Transverse colon (tissue), 3 donors: ENCODE measurements around the gene RIC8A.
"Not testable (repeated sequence)": the region's sequence is repeated elsewhere in the genome, so short reads cannot be mapped to it uniquely, and the experiment has no call there.

Source experiments
- EP300 ChIP-seq: sonication (generic); formaldehyde crosslinking; IDR thresholded peaks from one replicate; pipeline ENCODE4 v1.6.1; 2017; ENCODE audit warnings: antibody characterized with exemption, low read depth
- POLR2A ChIP-seq: fragments of 450-650 bp; IDR thresholded peaks from one replicate; pipeline ENCODE4 v1.6.1; 2016; ENCODE audit warnings: antibody characterized with exemption, mild to moderate bottlenecking, moderate library complexity
- TF ChIP-seq, protein P1 (sequence below), 5 experiments: fragments of 200-600 bp in 3 of 5; fragments of 450-650 bp in 2 of 5; sonication (generic) in 3 of 5; IDR thresholded peaks; 1 replicate in 2 of 5; 2 replicates in 3 of 5; pipeline ENCODE4 v1.5.1; 2016 to 2017; ENCODE audit warnings: antibody characterized with exemption in 5 of 5, inconsistent platforms in 3 of 5, mild to moderate bottlenecking in 2 of 5, moderate library complexity in 1 of 5

GRCh38 chr11:220641-221215 lies 13.2 kb downstream of the RIC8A start:
- TF ChIP-seq, protein P1, sequence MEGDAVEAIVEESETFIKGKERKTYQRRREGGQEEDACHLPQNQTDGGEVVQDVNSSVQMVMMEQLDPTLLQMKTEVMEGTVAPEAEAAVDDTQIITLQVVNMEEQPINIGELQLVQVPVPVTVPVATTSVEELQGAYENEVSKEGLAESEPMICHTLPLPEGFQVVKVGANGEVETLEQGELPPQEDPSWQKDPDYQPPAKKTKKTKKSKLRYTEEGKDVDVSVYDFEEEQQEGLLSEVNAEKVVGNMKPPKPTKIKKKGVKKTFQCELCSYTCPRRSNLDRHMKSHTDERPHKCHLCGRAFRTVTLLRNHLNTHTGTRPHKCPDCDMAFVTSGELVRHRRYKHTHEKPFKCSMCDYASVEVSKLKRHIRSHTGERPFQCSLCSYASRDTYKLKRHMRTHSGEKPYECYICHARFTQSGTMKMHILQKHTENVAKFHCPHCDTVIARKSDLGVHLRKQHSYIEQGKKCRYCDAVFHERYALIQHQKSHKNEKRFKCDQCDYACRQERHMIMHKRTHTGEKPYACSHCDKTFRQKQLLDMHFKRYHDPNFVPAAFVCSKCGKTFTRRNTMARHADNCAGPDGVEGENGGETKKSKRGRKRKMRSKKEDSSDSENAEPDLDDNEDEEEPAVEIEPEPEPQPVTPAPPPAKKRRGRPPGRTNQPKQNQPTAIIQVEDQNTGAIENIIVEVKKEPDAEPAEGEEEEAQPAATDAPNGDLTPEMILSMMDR (IDR thresholded peaks at IDR 0.05) = not testable (repeated sequence)
- TF ChIP-seq POLR2A, EP300: not testable (repeated sequence)
